ENCODE data around the gene MRPL51.

- TF ChIP-seq CTCF (conservative IDR thresholded peaks at IDR 0.05) (no peak), ZFX (IDR thresholded peaks at IDR 0.05) (no peak)
Measured at GRCh38 chr12:6538420-6539313, 45.6 kb upstream of the MRPL51 start.

Measured in C4-2B (cell line).